Measurements from ENCODE around the gene EIF4A2. TPM values are rescaled to one million over a fixed set of nuclear protein-coding genes. Genes with fewer than 3 reads are reported as not detected.

Gene EIF4A2
- total RNA-seq, 1 donor from 2014 or later = 366 TPM

DNA sequence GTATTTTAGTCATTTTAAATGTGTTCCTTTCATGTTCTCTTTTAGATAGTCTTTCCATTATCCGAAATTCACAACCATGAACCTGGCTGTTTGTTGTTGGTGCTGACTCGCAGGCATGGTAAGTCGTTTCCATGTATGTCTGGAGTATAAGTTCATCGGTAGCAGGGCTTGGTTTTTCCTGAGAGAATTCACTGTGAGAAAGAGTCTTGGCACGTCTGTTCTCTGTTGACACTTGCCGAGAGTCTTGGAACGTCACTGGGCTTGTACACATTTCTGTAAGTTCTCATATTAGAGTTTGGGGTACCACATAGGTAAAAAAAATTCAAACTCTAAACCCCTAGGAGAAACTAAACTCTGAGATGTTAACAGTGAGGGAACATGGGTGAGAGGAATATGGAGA, 29.4 kb upstream of the EIF4A2 start:
- TF ChIP-seq, protein P1, sequence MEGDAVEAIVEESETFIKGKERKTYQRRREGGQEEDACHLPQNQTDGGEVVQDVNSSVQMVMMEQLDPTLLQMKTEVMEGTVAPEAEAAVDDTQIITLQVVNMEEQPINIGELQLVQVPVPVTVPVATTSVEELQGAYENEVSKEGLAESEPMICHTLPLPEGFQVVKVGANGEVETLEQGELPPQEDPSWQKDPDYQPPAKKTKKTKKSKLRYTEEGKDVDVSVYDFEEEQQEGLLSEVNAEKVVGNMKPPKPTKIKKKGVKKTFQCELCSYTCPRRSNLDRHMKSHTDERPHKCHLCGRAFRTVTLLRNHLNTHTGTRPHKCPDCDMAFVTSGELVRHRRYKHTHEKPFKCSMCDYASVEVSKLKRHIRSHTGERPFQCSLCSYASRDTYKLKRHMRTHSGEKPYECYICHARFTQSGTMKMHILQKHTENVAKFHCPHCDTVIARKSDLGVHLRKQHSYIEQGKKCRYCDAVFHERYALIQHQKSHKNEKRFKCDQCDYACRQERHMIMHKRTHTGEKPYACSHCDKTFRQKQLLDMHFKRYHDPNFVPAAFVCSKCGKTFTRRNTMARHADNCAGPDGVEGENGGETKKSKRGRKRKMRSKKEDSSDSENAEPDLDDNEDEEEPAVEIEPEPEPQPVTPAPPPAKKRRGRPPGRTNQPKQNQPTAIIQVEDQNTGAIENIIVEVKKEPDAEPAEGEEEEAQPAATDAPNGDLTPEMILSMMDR (conservative IDR thresholded peaks at IDR 0.05; ENCODE audit: low read depth, low read length) = no peak
- no peak for DNase-seq (ENCODE audit: low read depth)
- no peak overlapping the region for H3K4me3 ChIP-seq (ENCODE audit: low read depth, low read length)

DNA sequence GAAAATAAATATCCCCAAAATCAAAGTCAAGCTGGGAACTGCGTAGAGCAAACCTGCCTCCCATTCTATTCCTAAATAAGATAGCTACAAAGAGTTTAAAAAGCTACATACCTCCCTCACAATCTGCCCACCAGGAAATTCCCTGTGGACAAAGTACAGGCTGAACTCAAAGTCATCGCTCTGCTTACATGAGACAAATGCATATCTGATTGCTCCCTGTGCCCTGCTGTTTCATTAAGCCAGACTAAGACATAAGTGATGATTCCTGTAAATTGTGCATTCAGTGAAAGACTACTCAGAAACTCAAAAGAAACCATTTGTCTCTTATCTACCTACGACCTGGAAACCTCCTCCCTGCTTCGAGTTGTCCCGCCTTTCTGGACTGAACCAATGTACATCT, 28.5 kb upstream of the EIF4A2 start:
- TF ChIP-seq, protein P1 (conservative IDR thresholded peaks at IDR 0.05; ENCODE audit: low read depth, low read length) = no peak
- H3K4me3 ChIP-seq (ENCODE audit: low read depth, low read length) = no peak overlapping the region
- no peak for DNase-seq (ENCODE audit: low read depth)

DNA sequence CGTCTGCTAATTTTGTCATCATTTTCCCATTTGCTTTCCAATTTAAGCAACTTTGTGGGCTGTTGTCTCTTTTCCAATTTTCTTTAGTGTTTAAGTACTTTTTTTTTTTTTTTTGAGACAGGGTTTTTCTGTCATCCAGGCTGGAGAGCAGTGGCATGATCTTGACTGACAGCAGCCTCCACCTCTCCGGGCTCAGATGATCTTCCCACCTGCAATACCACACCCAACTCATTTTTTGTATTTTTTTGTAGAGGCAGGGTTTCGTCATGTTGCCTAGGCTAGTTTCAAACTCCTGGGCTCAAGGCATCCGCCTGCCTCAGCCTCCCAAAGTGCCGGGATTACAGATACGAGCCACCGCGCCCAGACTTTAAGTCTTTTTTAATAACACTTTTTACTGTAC, 26.2 kb upstream of the EIF4A2 start:
- TF ChIP-seq, protein P1 (conservative IDR thresholded peaks at IDR 0.05; ENCODE audit: low read depth, low read length) = no peak
- H3K4me3 ChIP-seq (ENCODE audit: low read depth, low read length) = no peak overlapping the region
- no peak for DNase-seq (ENCODE audit: low read depth)

DNA sequence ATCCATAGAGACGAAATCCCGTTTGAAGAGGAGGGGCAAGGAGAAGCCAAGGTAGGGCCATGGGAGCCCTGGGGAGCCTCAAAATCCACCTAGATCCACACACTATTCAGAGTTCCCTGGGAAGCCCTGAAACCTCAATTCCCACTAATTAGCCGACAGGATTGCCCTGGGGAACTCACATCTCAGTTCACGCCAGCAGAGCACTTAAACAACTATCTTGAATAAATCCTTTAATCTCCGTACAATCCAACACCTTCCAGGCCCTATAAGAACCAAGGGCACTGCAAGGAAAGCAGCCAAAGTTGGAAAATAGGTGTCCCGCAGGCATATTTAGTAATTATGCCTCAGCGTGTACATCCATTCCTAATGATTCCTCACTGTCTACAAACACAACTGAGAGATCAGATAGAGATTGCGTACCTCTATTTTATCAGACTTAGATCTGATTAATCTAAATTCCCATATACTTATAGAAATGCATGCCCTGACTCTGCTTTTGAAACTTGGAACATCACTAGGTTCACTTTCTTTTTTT, 25.6 kb upstream of the EIF4A2 start:
- DNase-seq (ENCODE audit: low read depth) = no peak
- H3K4me3 ChIP-seq (ENCODE audit: low read depth, low read length) = no peak overlapping the region

DNA sequence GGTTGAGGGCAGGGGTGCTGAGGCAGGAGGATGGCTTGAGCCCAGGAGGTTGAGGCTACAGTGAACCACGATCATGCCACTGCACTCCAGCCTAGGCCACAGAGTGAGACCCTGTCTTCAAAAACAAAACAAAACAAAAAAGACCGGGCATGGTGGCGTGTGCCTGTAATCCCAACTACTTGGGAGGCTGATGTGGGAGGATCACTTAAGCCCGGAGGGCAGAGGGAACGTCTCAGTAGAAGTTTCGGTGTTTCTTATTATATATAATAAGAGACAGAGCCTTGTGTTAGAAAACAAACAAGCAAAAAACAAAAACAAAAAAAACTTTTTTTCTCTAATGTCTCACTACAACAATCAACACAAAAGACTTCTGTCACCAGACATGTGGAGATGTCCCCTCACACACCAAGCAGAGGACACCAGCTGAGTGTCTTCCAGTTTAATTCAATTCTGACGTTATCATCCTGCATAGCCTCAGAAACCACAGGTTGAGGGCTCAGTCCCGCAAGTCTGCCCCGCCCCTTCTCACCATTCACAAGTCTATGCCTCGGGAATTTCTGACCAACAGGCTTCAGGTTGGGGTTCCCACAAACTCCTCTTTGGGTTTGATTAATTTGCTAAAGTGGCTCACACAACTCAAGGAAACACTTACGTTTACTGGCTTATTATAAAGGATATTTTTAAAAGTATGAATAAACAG, 24.0 kb upstream of the EIF4A2 start:
- TF ChIP-seq, protein P1 (conservative IDR thresholded peaks at IDR 0.05; ENCODE audit: low read depth, low read length) = no peak
- no peak for DNase-seq (ENCODE audit: low read depth)
- no peak overlapping the region for H3K4me3 ChIP-seq (ENCODE audit: low read depth, low read length)

More for the DNA sequence above, 25.6 kb upstream of the EIF4A2 start:
- TF ChIP-seq, protein P1 (conservative IDR thresholded peaks at IDR 0.05; ENCODE audit: low read depth, low read length) = no peak

DNA sequence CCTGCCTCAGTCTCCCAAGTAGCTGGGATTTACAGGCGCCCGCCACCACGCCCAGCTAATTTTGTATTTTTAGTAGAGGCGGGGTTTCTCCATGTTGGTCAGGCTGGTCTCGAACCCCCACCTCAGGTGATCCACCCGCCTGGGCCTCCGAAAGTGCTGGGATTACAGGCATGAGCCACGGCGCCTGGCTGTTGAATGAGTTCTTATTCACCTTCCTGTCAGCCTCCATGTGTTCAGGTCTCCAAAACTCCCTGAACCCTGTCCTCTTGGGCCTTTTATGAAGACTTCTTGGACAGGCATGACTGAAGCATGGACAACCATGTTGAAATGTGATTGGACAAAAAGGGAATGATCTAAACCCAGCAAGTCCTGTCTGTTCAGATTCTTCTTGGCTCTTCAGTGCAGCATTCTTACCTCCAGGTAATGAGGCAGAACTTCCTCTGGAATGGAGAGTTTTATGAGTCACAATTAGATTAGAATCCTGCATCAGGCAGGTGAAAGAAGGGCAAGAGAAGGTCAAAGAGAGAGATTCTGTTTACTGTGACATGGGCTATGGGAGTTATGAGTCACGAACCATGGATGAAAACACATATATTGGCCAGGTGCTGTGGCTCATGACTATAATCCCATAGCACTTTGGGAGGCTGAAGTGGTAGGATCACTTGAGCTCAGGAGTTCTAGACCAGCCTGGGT, 23.1 kb upstream of the EIF4A2 start:
- DNase-seq (ENCODE audit: low read depth) = peak; percentile 80
- TF ChIP-seq, protein P1 (conservative IDR thresholded peaks at IDR 0.05; ENCODE audit: low read depth, low read length) = no peak
- no peak overlapping the region for H3K4me3 ChIP-seq (ENCODE audit: low read depth, low read length)
